Suprapubic skin (tissue), 4 donors: ENCODE data around the gene MRPL19.

Experiments
- EP300 ChIP-seq: sonication (generic); formaldehyde crosslinking; IDR thresholded peaks from one replicate; pipeline ENCODE4 v1.6.1; 2017; ENCODE audit warnings: antibody characterized with exemption
- POLR2A ChIP-seq, 2 donors: fragments of 450-650 bp; IDR thresholded peaks; one replicate each; pipeline ENCODE4 v1.6.1; 2017; ENCODE audit warnings: antibody characterized with exemption in 2 of 2, mild to moderate bottlenecking in 2 of 2, moderate library complexity in 2 of 2
- POLR2AphosphoS5 ChIP-seq, 3 donors: sonication (generic); formaldehyde crosslinking; IDR thresholded peaks; one replicate each; pipeline ENCODE4 v1.6.1; 2017; ENCODE audit warnings: antibody characterized with exemption in 3 of 3
- TF ChIP-seq, protein P1 (sequence below), 2 donors: fragments of 200-600 bp in 1 of 2; fragments of 450-650 bp in 1 of 2; sonication (generic) in 1 of 2; IDR thresholded peaks; one replicate each; pipeline ENCODE4 v1.5.1; 2016 to 2019; ENCODE audit warnings: antibody characterized with exemption in 2 of 2, mild to moderate bottlenecking in 1 of 2, moderate library complexity in 1 of 2

DNA sequence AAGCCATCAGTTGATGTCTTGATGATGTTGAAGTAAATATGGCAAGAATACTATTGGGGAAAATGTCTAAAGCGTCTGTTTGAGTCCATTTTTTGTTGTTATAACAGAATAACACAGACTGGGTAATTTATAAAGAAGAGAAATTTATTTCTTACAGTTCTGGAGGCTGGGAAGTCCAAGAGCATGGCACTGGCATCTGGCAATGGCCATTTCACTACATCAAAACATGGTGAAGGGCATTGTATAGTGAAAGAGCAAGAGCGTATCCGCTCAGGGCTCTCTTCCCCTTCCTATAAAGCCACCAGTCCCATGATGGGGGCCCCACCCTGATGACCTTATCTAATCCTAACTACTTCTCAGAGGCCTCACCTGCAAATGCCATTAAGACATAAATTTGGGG lies 29.6 kb upstream of the MRPL19 start:
- TF ChIP-seq, protein P1, sequence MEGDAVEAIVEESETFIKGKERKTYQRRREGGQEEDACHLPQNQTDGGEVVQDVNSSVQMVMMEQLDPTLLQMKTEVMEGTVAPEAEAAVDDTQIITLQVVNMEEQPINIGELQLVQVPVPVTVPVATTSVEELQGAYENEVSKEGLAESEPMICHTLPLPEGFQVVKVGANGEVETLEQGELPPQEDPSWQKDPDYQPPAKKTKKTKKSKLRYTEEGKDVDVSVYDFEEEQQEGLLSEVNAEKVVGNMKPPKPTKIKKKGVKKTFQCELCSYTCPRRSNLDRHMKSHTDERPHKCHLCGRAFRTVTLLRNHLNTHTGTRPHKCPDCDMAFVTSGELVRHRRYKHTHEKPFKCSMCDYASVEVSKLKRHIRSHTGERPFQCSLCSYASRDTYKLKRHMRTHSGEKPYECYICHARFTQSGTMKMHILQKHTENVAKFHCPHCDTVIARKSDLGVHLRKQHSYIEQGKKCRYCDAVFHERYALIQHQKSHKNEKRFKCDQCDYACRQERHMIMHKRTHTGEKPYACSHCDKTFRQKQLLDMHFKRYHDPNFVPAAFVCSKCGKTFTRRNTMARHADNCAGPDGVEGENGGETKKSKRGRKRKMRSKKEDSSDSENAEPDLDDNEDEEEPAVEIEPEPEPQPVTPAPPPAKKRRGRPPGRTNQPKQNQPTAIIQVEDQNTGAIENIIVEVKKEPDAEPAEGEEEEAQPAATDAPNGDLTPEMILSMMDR (IDR thresholded peaks at IDR 0.05), result no peak
- TF ChIP-seq POLR2AphosphoS5 (IDR thresholded peaks at IDR 0.05), result no peak
- TF ChIP-seq POLR2A (IDR thresholded peaks at IDR 0.05), result no peak
- TF ChIP-seq EP300, result no peak
